HepG2 (cell line): ENCODE results near the gene AURKA. TPM values are rescaled to one million over a fixed set of nuclear protein-coding genes. Genes with fewer than 3 reads are reported as not detected.

ENCODE experiments used
- ATAC-seq: fragments of 200-7000 bp; cut with Tn5 transposase; 3 replicates; pipeline ENCODE4 v1.9.1; 2020; ENCODE audit warnings: mild to moderate bottlenecking, moderate library complexity
- BruUV-seq: library from RNA; stranded (reverse); fragments of 400-500 nt; replicated peaks from 2 replicates; lab custom pipeline; 2021; lab: Mats Ljungman, UMichigan
- CTCF ChIA-PET: fragments of 300-600 bp; formaldehyde crosslinking; extraction: SDS; loops from one replicate; lab custom pipeline; 2021; ENCODE audit warnings: low total read pairs, inconsistent platforms, low intra/inter-chr PET ratio; lab: Yijun Ruan, JAX
- POLR2A ChIA-PET: fragments of 350-600 bp; sonication (Branson Sonifier 250); formaldehyde crosslinking; loops from one replicate; lab custom pipeline; 2020; ENCODE audit warnings: antibody characterized with exemption, inconsistent platforms; lab: Yijun Ruan, JAX
- DNase-seq: peaks from one replicate; pipeline ENCODE4 v3.0.0-alpha.2; 2015; ENCODE audit warnings: low spot score
- FAIRE-seq: peaks from 3 replicates; lab custom pipeline; 2011; peaks lifted over from hg19 to GRCh38; lab: Jason Lieb, UNC
- H2AFZ ChIP-seq: one replicate; pipeline ENCODE4 v1.6.1; 2011; ENCODE audit warnings: low read length, inconsistent platforms
- H3K27ac ChIP-seq: fragments of 300-600 bp; 3 replicates; pipeline ENCODE4 v1.8.0; 2011; ENCODE audit warnings: mixed run types, mild to moderate bottlenecking, mixed read lengths, low read length, inconsistent platforms; ENCODE audit not compliant: insufficient read depth; ENCODE audit errors: extremely low read length
- H3K27me3 ChIP-seq, 2 experiments: fragments of 200-600 bp in 1 of 2; 2 replicates in 1 of 2; 3 replicates in 1 of 2; pipeline versions ENCODE4 v1.6.0 to v1.8.0; 2011; ENCODE audit warnings: low read length in 2 of 2, mild to moderate bottlenecking in 2 of 2, moderate library complexity in 2 of 2, inconsistent platforms in 1 of 2; ENCODE audit not compliant: insufficient read depth in 2 of 2, control insufficient read depth in 1 of 2
- H3K36me3 ChIP-seq, 2 experiments: fragments of 200-600 bp in 1 of 2; replicated peaks in 1 of 2; 2 replicates in 1 of 2; 3 replicates in 1 of 2; pipeline versions ENCODE4 v1.5.1 to v1.8.0; 2011; ENCODE audit warnings: low read length in 2 of 2, inconsistent platforms in 1 of 2; ENCODE audit not compliant: insufficient read depth in 2 of 2, control insufficient read depth in 1 of 2
- H3K4me1 ChIP-seq: 2 replicates; pipeline ENCODE4 v1.5.1; 2012; ENCODE audit warnings: low read length, inconsistent platforms; ENCODE audit not compliant: insufficient read depth
- H3K4me2 ChIP-seq: 2 replicates; pipeline ENCODE4 v1.6.0; 2011; ENCODE audit warnings: low read depth, low read length, inconsistent platforms
- H3K4me3 ChIP-seq, 3 experiments: fragments of 200-600 bp in 1 of 3; sonication (generic), shearing (Covaris generic) in 1 of 3; replicated peaks in 1 of 3; 2 replicates each; pipeline ENCODE4 v1.5.1; 2011 to 2016; ENCODE audit warnings: low read length in 3 of 3, inconsistent platforms in 2 of 3, low read depth in 2 of 3, mild to moderate bottlenecking in 2 of 3, control low read depth in 1 of 3, mixed read lengths in 1 of 3; ENCODE audit not compliant: insufficient read depth in 1 of 3
- H3K79me2 ChIP-seq: one replicate; pipeline ENCODE4 v1.6.1; 2011; ENCODE audit warnings: low read length, inconsistent platforms; ENCODE audit not compliant: insufficient read depth
- H3K9ac ChIP-seq: 2 replicates; pipeline ENCODE4 v1.6.0; 2011; ENCODE audit warnings: mild to moderate bottlenecking, low read depth, low read length, inconsistent platforms; ENCODE audit not compliant: insufficient read depth
- H3K9me3 ChIP-seq: 2 replicates; pipeline ENCODE4 v1.5.1; 2012; ENCODE audit warnings: mild to moderate bottlenecking, low read length
- H4K20me1 ChIP-seq: 2 replicates; pipeline ENCODE4 v1.6.0; 2011; ENCODE audit warnings: inconsistent platforms, mild to moderate bottlenecking, low read length, moderate library complexity; ENCODE audit not compliant: insufficient read depth
- CCAR2 ChIP-seq: fragments of 200-400 bp; formaldehyde crosslinking; optimal IDR thresholded peaks from 2 replicates; pipeline ENCODE3; 2018; ENCODE audit warnings: low read depth, mild to moderate bottlenecking, low read length, moderate library complexity
- GATAD2A ChIP-seq: IDR thresholded peaks from 2 replicates; pipeline ENCODE4 v1.6.1; 2016
- HDAC1 ChIP-seq: sonication (generic); formaldehyde crosslinking; IDR thresholded peaks from 2 replicates; pipeline ENCODE4 v1.5.1; 2020; ENCODE audit warnings: mild to moderate bottlenecking, missing genetic modification reagents
- KDM2A ChIP-seq: sonication (generic); formaldehyde crosslinking; IDR thresholded peaks from 2 replicates; pipeline ENCODE4 v1.4.0; 2020; ENCODE audit warnings: low read depth, missing genetic modification reagents, borderline replicate concordance
- MTF2 ChIP-seq: sonication (generic); formaldehyde crosslinking; IDR thresholded peaks from 2 replicates; pipeline ENCODE4 v1.5.0; 2020; ENCODE audit warnings: missing genetic modification reagents, borderline replicate concordance
- NCOA1 ChIP-seq: sonication (generic); formaldehyde crosslinking; IDR thresholded peaks from 2 replicates; pipeline ENCODE4 v1.9.0; 2021; ENCODE audit warnings: missing genetic modification reagents
- SAP130 ChIP-seq: IDR thresholded peaks from 2 replicates; pipeline ENCODE4 v1.6.1; 2016; ENCODE audit warnings: low read depth
- TOE1 ChIP-seq: sonication (generic); formaldehyde crosslinking; IDR thresholded peaks from 2 replicates; pipeline ENCODE4 v1.4.0; 2020; ENCODE audit warnings: mild to moderate bottlenecking, missing genetic modification reagents
- U2AF1 ChIP-seq: fragments of 200-400 bp; formaldehyde crosslinking; optimal IDR thresholded peaks from 2 replicates; pipeline ENCODE3; 2017; ENCODE audit warnings: mild to moderate bottlenecking, low read depth, low read length
- ZC3H4 ChIP-seq: sonication (generic); formaldehyde crosslinking; IDR thresholded peaks from 2 replicates; pipeline ENCODE4 v1.4.0; 2020; ENCODE audit warnings: missing genetic modification reagents, borderline replicate concordance
- ZFYVE20 ChIP-seq: sonication (generic); formaldehyde crosslinking; IDR thresholded peaks from 2 replicates; pipeline ENCODE4 v1.8.0; 2023; ENCODE audit warnings: low read depth, mild to moderate bottlenecking, moderate library complexity, missing genetic modification reagents, borderline replicate concordance
- ZNF225 ChIP-seq: sonication (generic); formaldehyde crosslinking; IDR thresholded peaks from 2 replicates; pipeline ENCODE4 v1.4.0; 2020; ENCODE audit warnings: mild to moderate bottlenecking, missing genetic modification reagents
- ZNF232 ChIP-seq: sonication (generic); formaldehyde crosslinking; IDR thresholded peaks from 2 replicates; pipeline ENCODE4 v1.4.0; 2020; ENCODE audit warnings: missing genetic modification reagents, borderline replicate concordance
- ZNF337 ChIP-seq: sonication (generic); formaldehyde crosslinking; IDR thresholded peaks from 2 replicates; pipeline ENCODE4 v1.5.1; 2020; ENCODE audit warnings: missing genetic modification reagents, low read depth, mild to moderate bottlenecking, borderline replicate concordance
- ZNF607 ChIP-seq: sonication (generic); formaldehyde crosslinking; IDR thresholded peaks from 2 replicates; pipeline ENCODE4 v1.5.1; 2020; ENCODE audit warnings: missing genetic modification reagents, mild to moderate bottlenecking, borderline replicate concordance
- ZNF7 ChIP-seq: IDR thresholded peaks from 2 replicates; pipeline ENCODE4 v1.6.1; 2016; ENCODE audit warnings: missing biosample characterization, missing genetic modification reagents
- ZNF709 ChIP-seq: sonication (generic); formaldehyde crosslinking; IDR thresholded peaks from 2 replicates; pipeline ENCODE4 v1.5.0; 2020; ENCODE audit warnings: mild to moderate bottlenecking, missing genetic modification reagents
- WGBS: methylation state at CpG from one replicate; pipeline ENCODE4 v1.1.6; 2017; ENCODE audit warnings: low lambda C conversion rate; 5-methylcytosine and 5-hydroxymethylcytosine counted together
- in situ Hi-C: cut with HindIII; loops from 2 replicates; pipeline ENCODE4 v1.10.0; 2017; ENCODE audit warnings: low pct_unique_long_range_greater_than_20kb; ENCODE audit not compliant: extremely low pct_ligation_motif_present
- intact Hi-C: fragments of 100-400 bp; cut with micrococcal nuclease; formaldehyde crosslinking; loops from one replicate; pipeline ENCODE4 v1.10.0; 2022; ENCODE audit not compliant: unreplicated experiment
- polyA plus RNA-seq, 8 experiments: library from polyadenylated mRNA; depleted of rRNA in 3 of 8; stranded (reverse) in 7 of 8; unstranded in 1 of 8; fragments of >200 nt; fragmentation: Illumina TruSeq in 4 of 8; extraction: Trizol in 4 of 8; gene quantifications; 2 replicates each; pipeline versions ENCODE4 v1.2.1 to v1.2.3, GENCODE V29; 2011 to 2016; ENCODE audit warnings: low read depth in 4 of 8, missing spikeins in 1 of 8, mixed read lengths in 1 of 8; ENCODE audit not compliant: insufficient read depth in 1 of 8
- total RNA-seq, 5 experiments: library from RNA; depleted of rRNA; stranded (reverse); fragments of >200 nt; fragmentation: Illumina TruSeq; extraction: Trizol; gene quantifications; 2 replicates each; pipeline ENCODE4 v1.2.3, GENCODE V29; 2016; ENCODE audit warnings: low read depth in 1 of 5
- TF ChIP-seq, protein P1 (sequence below): sonication (generic); formaldehyde crosslinking; conservative IDR thresholded peaks from 2 replicates; pipeline ENCODE4 v1.8.0; 2022; ENCODE audit warnings: missing genetic modification reagents
- TF ChIP-seq, protein P2 (sequence below): sonication (generic); formaldehyde crosslinking; IDR thresholded peaks from 2 replicates; pipeline ENCODE4 v1.5.0; 2020; ENCODE audit warnings: missing genetic modification reagents, mild to moderate bottlenecking, borderline replicate concordance
- TF ChIP-seq, protein P3 (sequence below): sonication (generic); formaldehyde crosslinking; IDR thresholded peaks from 2 replicates; pipeline ENCODE4 v1.5.1; 2020; ENCODE audit warnings: mild to moderate bottlenecking, missing genetic modification reagents, borderline replicate concordance

The AURKA gene
- total and polyA plus RNA-seq, 2 of the 13 experiments (the other 11 are each of a cell fraction or from before 2014, with no cell fraction given): 96.4 to 224 TPM

DNA sequence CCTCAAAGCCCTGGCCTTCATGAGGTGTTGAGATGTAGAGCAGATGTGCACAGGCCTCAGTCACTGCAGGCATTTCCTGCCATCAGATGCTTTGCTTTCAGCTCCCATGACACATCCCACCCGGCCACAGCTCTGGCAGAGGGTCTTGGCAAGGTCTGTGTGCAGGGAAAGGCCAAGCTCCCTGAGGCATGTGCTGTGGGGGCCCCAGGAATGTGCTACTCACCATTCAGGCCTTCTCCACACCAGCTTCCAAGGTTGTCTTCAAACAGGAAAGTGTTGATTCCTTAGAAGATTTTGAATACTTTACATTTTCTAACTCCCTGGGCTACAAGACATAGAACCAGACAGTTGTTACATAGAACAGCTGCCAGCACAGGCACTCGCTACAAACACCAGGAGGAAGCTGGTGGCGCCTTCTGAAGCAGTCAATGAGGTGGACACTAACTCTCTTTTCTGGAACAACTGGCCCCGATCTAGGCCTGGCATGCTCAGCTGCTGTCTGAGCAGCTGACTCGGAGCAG lies 47.8 kb upstream of the AURKA start:
- H3K4me2 ChIP-seq: no peak overlapping the region
- peaks cover 9% of the 10 kb centered on the region for H3K4me1 ChIP-seq
- H4K20me1 ChIP-seq: no peaks in the 10 kb centered on the region
- H3K36me3 ChIP-seq: no peaks in the 10 kb centered on the region
- no peaks in the 10 kb centered on the region for H3K9me3 ChIP-seq
- FAIRE-seq (no peak), DNase-seq (no peak)
- CTCF ChIA-PET: no interaction called here
- peaks cover 0 to 2% of the 10 kb centered on the region in 2 experiments; a peak in 1 of 5 replicates for H3K27me3 ChIP-seq
- POLR2A ChIA-PET: no interaction called here
- in situ Hi-C loops: no loop called here
- intact Hi-C loops: no loop called here
- 46% methylated on average over 5 of the region's 5 CpGs for WGBS
- TF ChIP-seq ZNF607 (no peak), NCOA1 (CRISPR knock-in tag) (no peak), HDAC1 (no peak), TOE1 (CRISPR knock-in tag) (no peak), ZNF232 (CRISPR knock-in tag) (no peak), ZNF7 (CRISPR knock-in tag) (no peak), U2AF1 (no peak), ZNF225 (no peak), CCAR2 (no peak), KDM2A (CRISPR knock-in tag) (no peak), ZC3H4 (CRISPR knock-in tag) (no peak), ZFYVE20 (CRISPR knock-in tag) (no peak), MTF2 (CRISPR knock-in tag) (no peak), GATAD2A (CRISPR knock-in tag) (no peak), ZNF337 (no peak), ZNF709 (CRISPR knock-in tag) (no peak), SAP130 (CRISPR knock-in tag) (no peak)
- TF ChIP-seq, protein P1, sequence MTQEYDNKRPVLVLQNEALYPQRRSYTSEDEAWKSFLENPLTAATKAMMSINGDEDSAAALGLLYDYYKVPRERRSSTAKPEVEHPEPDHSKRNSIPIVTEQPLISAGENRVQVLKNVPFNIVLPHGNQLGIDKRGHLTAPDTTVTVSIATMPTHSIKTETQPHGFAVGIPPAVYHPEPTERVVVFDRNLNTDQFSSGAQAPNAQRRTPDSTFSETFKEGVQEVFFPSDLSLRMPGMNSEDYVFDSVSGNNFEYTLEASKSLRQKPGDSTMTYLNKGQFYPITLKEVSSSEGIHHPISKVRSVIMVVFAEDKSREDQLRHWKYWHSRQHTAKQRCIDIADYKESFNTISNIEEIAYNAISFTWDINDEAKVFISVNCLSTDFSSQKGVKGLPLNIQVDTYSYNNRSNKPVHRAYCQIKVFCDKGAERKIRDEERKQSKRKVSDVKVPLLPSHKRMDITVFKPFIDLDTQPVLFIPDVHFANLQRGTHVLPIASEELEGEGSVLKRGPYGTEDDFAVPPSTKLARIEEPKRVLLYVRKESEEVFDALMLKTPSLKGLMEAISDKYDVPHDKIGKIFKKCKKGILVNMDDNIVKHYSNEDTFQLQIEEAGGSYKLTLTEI (CRISPR knock-in tag): no peak
- TF ChIP-seq, protein P2, sequence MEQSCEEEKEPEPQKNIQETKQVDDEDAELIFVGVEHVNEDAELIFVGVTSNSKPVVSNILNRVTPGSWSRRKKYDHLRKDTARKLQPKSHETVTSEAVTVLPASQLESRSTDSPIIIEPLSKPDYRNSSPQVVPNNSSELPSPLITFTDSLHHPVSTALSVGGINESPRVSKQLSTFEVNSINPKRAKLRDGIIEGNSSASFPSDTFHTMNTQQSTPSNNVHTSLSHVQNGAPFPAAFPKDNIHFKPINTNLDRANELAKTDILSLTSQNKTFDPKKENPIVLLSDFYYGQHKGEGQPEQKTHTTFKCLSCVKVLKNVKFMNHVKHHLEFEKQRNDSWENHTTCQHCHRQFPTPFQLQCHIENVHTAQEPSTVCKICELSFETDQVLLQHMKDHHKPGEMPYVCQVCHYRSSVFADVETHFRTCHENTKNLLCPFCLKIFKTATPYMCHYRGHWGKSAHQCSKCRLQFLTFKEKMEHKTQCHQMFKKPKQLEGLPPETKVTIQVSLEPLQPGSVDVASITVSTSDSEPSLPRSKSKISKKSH (CRISPR knock-in tag): no peak
- TF ChIP-seq, protein P3, sequence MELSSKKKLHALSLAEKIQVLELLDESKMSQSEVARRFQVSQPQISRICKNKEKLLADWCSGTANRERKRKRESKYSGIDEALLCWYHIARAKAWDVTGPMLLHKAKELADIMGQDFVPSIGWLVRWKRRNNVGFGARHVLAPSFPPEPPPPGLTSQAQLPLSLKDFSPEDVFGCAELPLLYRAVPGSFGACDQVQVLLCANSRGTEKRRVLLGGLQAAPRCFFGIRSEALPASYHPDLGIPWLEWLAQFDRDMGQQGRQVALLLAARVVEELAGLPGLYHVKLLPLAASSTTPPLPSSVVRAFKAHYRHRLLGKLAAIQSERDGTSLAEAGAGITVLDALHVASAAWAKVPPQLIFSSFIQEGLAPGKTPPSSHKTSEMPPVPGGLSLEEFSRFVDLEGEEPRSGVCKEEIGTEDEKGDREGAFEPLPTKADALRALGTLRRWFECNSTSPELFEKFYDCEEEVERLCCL: no peak
- TF ChIP-seq, all 625 proteins: peak for 0
- Histone ChIP-seq H3K9ac (no peak overlapping the region), H2AFZ (no peak overlapping the region), H3K27ac (no peak overlapping the region), H3K79me2 (no peaks in the 10 kb centered on the region), H3K4me3 (no peak overlapping the region)
- ATAC-seq: no peak
- BruUV-seq: no TSS peak
